PC-9 (cell line): Measurements from ENCODE around the gene KIF5A.

ENCODE experiments used
- EZH2 ChIP-seq: fragments of 200-600 bp; sonication (generic); IDR thresholded peaks from 2 replicates; pipeline ENCODE4 v1.8.0; 2017; ENCODE audit warnings: antibody characterized with exemption, low read depth
- TF ChIP-seq, protein P1 (sequence below): fragments of 200-600 bp; sonication (generic); conservative IDR thresholded peaks from 2 replicates; pipeline ENCODE4 v1.6.1; 2017; ENCODE audit warnings: mixed run types, antibody characterized with exemption, mild to moderate bottlenecking, moderate library complexity

DNA sequence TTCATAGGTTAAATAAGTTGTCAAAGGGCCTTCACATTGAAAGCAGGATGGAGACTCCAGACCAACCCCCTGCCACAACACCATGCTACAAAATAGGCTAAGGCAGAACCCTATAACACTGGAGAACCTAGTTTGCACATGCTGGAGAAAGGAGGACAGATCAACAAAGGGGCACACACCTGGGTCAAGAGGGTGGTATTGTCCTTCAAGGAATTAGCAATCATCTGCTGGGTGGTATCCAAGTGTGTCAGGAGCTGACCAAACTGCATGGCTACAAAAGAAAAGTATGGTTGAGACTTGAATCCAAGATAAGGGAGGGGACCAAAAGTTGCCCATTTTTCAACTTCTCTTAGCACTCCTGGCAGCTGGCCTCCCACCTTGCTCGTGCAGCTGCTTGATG is 18.0 kb upstream of the KIF5A start:
- TF ChIP-seq, protein P1, sequence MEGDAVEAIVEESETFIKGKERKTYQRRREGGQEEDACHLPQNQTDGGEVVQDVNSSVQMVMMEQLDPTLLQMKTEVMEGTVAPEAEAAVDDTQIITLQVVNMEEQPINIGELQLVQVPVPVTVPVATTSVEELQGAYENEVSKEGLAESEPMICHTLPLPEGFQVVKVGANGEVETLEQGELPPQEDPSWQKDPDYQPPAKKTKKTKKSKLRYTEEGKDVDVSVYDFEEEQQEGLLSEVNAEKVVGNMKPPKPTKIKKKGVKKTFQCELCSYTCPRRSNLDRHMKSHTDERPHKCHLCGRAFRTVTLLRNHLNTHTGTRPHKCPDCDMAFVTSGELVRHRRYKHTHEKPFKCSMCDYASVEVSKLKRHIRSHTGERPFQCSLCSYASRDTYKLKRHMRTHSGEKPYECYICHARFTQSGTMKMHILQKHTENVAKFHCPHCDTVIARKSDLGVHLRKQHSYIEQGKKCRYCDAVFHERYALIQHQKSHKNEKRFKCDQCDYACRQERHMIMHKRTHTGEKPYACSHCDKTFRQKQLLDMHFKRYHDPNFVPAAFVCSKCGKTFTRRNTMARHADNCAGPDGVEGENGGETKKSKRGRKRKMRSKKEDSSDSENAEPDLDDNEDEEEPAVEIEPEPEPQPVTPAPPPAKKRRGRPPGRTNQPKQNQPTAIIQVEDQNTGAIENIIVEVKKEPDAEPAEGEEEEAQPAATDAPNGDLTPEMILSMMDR: no peak
- TF ChIP-seq EZH2: no peak
